ENCODE results near the gene RNF38.
"Not testable (repeated sequence)": the region's sequence is repeated elsewhere in the genome, so short reads cannot be mapped to it uniquely, and the experiment has no call there.

DNA sequence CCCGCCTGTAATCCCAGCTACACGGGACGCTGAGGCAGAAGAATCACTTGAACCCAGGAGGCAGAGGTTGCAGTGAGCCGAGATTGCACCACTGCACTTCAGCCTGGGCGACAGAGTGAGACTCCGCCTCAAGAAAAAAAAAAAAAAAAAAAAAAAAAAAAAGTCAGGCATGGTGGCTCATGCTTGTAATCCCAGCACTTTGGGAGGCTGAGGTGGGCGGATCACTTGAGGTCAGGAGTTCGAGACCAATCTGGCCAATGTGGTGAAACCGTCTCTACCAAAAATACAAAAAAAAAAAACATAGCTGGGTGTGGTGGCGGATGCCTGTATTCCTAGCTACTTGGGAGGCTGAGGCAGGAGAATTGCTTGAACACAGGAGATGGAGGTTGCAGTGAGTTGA lies 46.6 kb upstream of the RNF38 start:
- not testable (repeated sequence) for TF ChIP-seq FOXJ3 (CRISPR knock-in tag; IDR thresholded peaks at IDR 0.05); CBX5 (IDR thresholded peaks at IDR 0.05; ENCODE audit: borderline replicate concordance, low read depth); FOXA1 (IDR thresholded peaks at IDR 0.05; ENCODE audit: borderline replicate concordance); TAL1 (IDR thresholded peaks at IDR 0.05); SREBF2 (CRISPR knock-in tag; IDR thresholded peaks at IDR 0.05)
- TF ChIP-seq, protein P1, sequence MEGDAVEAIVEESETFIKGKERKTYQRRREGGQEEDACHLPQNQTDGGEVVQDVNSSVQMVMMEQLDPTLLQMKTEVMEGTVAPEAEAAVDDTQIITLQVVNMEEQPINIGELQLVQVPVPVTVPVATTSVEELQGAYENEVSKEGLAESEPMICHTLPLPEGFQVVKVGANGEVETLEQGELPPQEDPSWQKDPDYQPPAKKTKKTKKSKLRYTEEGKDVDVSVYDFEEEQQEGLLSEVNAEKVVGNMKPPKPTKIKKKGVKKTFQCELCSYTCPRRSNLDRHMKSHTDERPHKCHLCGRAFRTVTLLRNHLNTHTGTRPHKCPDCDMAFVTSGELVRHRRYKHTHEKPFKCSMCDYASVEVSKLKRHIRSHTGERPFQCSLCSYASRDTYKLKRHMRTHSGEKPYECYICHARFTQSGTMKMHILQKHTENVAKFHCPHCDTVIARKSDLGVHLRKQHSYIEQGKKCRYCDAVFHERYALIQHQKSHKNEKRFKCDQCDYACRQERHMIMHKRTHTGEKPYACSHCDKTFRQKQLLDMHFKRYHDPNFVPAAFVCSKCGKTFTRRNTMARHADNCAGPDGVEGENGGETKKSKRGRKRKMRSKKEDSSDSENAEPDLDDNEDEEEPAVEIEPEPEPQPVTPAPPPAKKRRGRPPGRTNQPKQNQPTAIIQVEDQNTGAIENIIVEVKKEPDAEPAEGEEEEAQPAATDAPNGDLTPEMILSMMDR (IDR thresholded peaks at IDR 0.05 in 2 of 3, conservative IDR thresholded peaks at IDR 0.05 in 1 of 3; ENCODE audit: insufficient read depth in 2 of 3, low read depth in 1 of 3, low read length in 3 of 3) = not testable (repeated sequence)
- TF ChIP-seq, protein P2, sequence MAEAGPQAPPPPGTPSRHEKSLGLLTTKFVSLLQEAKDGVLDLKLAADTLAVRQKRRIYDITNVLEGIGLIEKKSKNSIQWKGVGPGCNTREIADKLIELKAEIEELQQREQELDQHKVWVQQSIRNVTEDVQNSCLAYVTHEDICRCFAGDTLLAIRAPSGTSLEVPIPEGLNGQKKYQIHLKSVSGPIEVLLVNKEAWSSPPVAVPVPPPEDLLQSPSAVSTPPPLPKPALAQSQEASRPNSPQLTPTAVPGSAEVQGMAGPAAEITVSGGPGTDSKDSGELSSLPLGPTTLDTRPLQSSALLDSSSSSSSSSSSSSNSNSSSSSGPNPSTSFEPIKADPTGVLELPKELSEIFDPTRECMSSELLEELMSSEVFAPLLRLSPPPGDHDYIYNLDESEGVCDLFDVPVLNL (CRISPR knock-in tag; IDR thresholded peaks at IDR 0.05; ENCODE audit: low read depth) = not testable (repeated sequence)
- TF ChIP-seq, protein P3, sequence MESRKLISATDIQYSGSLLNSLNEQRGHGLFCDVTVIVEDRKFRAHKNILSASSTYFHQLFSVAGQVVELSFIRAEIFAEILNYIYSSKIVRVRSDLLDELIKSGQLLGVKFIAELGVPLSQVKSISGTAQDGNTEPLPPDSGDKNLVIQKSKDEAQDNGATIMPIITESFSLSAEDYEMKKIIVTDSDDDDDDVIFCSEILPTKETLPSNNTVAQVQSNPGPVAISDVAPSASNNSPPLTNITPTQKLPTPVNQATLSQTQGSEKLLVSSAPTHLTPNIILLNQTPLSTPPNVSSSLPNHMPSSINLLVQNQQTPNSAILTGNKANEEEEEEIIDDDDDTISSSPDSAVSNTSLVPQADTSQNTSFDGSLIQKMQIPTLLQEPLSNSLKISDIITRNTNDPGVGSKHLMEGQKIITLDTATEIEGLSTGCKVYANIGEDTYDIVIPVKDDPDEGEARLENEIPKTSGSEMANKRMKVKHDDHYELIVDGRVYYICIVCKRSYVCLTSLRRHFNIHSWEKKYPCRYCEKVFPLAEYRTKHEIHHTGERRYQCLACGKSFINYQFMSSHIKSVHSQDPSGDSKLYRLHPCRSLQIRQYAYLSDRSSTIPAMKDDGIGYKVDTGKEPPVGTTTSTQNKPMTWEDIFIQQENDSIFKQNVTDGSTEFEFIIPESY (CRISPR knock-in tag; IDR thresholded peaks at IDR 0.05) = not testable (repeated sequence)

All from K562 (cell line).